GM20000 (cell line): ENCODE measurements around the gene MCAT.
A peak's percentile ranks its signal among the peaks of the same experiment; 100 is the strongest.

Experiments used
- DNase-seq: peaks from one replicate; pipeline ENCODE4 v3.0.0; 2012; ENCODE audit warnings: low spot score
- CTCF ChIP-seq: IDR thresholded peaks from 2 replicates; pipeline ENCODE4 v1.5.1; 2012; ENCODE audit warnings: mild to moderate bottlenecking, control low read depth; ENCODE audit errors: extremely low read depth, missing control alignments

MCAT gene

DNA sequence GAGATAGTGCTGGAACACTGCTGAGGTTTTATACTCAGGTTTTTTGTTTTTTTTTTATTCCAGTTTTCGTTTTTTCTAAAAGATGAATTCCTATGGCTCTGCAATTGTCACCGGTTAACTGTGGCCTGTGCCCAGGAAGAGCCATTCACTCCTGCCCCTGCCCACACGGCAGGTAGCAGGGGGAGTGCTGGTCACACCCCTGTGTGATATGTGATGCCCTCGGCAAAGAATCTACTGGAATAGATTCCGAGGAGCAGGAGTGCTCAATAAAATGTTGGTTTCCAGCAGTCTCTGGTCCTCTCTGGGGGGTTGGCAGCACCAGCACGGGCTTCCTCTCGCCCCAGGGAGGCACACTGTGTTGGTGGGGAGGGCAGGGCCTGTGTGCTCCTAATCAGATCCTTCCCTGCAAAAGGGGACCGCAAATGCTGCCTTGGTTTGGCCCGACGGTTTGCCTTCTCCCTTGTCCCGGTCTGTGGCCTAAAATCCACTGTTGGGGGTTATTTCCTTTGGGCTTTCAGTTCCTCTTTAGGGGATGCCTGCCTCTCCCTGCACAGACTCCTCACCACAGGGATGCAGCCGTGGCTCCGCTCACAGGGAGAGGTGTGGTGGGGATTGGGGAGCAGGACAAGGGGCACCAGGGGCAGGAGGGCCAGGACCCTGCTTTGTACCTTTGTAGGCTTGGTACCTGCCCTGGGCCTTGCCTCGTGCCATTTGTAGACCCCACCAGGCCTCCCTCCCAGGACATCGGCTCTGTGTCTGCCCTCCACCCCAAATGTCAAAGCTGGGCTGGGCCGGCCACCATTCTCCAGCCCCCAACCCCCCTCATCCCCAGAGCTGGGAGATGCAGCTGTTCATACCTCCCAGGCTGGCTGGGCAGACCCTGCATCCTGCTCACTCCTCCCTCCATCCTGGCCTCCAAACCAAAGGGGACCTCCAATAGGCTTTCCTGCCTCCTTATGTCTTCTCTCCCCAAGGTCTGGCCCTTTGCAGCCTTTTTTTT lies 13.5 kb downstream of the MCAT start:
- no peak for DNase-seq
- TF ChIP-seq CTCF, result no peak

GRCh38 chr22:43128928-43129424 lies 14.2 kb downstream of the MCAT start:
- DNase-seq, result peak; percentile 56
- no peak for TF ChIP-seq CTCF

DNA sequence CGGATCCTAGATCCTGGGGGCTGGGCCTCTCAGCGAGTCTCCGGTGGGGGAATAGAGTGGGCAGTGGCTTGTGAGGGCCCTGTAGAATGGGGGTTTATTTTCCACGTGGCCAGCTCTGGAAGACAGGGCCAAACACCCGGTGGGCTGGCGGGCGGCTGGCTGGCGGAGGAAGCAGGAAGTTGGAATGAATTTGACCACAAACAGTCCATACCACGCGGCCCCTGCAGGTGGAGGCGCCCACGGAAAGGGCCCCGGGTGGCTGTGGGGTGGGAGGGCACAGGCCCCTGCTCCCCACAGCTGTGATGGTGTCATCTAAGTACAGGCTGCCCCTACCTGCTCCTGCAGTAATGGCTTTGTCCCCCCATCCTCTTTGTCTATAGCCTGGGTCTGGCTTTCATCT lies 15.1 kb downstream of the MCAT start:
- TF ChIP-seq CTCF, result no peak
- no peak for DNase-seq

- no peak for DNase-seq
- TF ChIP-seq CTCF, result no peak
These were observed 15.9 kb downstream of the MCAT start for GRCh38 chr22:43127166-43127908.

GRCh38 chr22:43126501-43127165 lies 16.6 kb downstream of the MCAT start:
- DNase-seq, result no peak
- TF ChIP-seq CTCF, result no peak

DNA sequence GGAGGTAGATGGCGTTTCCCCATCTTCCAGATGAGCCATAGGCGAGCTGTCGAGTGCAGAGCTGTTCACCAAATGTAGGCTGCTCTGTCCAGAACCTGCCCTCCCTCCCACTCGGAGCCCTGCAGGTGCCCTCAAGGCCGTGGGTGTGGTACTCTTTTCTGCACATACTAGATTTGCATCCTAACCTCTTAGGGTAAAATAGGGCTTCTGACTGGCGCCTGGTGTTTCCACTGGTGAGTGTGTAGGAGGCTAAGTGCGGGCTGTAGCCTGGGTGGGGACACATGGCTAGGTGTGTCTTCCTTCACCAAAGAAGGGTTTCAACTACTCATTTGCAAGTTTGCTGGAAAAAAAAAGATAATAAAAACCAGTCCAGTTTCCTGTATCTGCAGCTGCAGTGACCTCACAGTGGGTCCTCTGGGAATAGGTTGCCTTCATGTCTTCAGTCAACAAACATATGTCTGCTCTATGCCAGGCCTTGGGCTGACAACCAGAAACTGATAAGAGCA lies 24.2 kb downstream of the MCAT start:
- no peak for TF ChIP-seq CTCF

More for the DNA sequence above, 24.2 kb downstream of the MCAT start:
- peak; percentile 66 for DNase-seq
